Retinal pigment epithelial cell (primary cell): ENCODE data around the gene B4GALT7.

Experiments
- DNase-seq: peaks from one replicate; pipeline ENCODE4 v3.0.0-alpha.2; 2010; ENCODE audit warnings: low read depth
- H3K4me3 ChIP-seq: 2 replicates; pipeline ENCODE4 v1.5.1; 2011; ENCODE audit warnings: mild to moderate bottlenecking, low read length, control low read depth, moderate library complexity
- TF ChIP-seq, protein P1 (sequence below): conservative IDR thresholded peaks from 2 replicates; pipeline ENCODE4 v1.5.1; 2011; ENCODE audit warnings: low read depth, low read length, control low read depth, inconsistent platforms

B4GALT7 gene

DNA sequence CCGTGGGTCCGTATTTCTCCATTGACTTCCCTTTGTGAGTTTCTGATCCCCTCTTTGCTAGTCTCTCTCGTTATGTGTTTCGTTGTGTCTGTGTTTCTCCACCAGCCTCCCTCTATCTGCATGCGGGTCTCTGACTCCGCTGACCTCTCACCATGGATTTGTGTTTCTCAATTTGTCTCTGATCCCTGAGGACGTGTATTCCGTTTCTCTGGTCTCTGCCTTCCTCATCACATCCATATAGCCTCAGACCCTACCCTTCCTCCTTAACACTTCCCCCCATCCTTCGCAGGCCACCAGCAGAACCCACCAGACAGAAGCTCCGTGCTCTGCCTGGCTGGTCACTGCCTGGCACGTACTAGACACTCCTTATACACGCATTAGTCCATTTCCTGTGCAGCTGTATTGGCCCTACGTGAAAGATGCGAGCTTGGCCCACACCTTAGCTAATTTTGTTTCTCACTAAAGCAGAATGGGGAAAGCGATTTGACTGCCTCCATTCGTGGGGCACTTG is 631 bp downstream of the B4GALT7 start:
- TF ChIP-seq, protein P1, sequence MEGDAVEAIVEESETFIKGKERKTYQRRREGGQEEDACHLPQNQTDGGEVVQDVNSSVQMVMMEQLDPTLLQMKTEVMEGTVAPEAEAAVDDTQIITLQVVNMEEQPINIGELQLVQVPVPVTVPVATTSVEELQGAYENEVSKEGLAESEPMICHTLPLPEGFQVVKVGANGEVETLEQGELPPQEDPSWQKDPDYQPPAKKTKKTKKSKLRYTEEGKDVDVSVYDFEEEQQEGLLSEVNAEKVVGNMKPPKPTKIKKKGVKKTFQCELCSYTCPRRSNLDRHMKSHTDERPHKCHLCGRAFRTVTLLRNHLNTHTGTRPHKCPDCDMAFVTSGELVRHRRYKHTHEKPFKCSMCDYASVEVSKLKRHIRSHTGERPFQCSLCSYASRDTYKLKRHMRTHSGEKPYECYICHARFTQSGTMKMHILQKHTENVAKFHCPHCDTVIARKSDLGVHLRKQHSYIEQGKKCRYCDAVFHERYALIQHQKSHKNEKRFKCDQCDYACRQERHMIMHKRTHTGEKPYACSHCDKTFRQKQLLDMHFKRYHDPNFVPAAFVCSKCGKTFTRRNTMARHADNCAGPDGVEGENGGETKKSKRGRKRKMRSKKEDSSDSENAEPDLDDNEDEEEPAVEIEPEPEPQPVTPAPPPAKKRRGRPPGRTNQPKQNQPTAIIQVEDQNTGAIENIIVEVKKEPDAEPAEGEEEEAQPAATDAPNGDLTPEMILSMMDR: no peak
- DNase-seq: no peak
- H3K4me3 ChIP-seq: peak overlapping the region; percentile 84

DNA sequence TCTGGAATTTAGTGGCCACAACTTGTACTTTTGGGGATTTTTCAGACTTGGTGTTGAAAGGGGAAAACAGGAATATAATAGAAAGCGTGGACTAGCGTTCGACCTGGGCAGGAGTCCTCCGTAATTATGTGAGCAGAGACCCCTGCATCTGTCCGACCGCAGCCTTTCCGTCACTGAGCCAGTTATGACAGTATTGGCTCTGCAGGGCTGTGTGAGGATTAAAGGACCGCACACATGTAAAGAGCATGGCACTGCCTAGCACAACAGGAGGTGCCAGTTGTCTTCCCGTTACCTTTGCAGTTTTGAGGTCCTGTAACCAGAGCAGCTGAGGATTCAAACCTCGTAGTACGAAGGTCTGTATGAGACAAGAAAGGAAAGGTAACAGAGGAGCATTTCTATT is 1.2 kb downstream of the B4GALT7 start:
- DNase-seq: no peak
- peak overlapping the region; percentile 84 for H3K4me3 ChIP-seq
- TF ChIP-seq, protein P1: no peak

DNA sequence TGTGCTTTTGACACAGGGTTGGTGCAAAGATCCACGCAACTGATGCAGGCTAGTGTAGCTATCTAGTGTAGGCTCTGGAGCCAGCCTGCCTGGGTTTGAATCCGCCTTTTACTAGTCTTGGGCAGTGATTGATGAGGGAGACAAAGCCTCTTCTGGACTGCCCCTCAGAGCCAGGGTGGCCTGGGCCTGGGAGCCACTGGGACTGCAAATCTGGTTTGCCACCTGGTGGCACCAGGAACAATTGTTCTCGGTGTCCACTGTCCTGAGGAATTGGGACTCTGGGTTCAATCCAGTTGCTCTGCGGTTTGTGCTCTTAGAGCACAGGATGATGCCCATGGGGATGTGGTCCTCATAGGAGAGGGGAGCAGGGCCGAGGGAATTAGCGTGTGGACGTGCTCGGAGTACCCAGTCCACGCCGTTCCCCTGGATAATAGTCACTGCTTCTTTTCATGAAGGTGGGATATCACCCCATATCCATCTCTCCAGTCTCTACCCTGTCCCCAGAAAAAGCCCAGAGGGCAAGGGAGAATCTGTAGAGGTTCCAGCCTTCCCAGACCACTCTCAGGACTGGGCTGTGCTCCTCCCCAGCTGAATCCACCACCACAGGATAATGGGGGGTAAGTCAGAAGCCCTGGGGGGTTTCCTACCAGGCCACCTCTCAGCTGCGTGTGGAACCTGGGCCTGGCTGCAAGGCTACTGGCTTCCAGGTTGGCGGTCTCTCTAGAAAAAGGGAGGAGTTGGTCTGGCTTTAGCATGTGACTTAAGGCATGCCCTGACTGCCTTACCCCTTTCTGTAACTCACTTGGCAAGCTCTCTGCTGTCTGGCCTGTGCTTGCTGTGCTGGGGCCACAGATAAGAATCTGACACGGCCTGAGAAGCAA is 1.9 kb downstream of the B4GALT7 start:
- TF ChIP-seq, protein P1: peak; percentile 25
- peak overlapping the region; percentile 84 for H3K4me3 ChIP-seq
- no peak for DNase-seq

DNA sequence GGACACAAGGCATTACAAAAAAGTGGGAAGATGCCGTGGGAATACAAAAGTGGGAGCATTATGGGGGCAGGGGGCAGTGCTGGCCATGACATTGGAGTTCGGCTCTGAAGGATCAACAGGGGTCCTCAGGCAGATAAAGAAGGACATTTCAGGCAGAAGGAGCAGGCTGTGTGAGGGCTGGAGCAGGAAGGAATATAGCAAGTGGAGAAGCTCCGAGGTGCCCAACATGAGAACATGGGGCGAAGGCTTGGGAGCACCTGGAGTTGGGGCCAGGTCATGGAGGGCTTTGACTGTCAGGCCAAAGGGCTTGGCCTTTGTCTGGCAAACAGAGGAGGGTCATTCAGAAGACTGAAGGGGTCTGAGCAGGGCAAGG is 2.5 kb downstream of the B4GALT7 start:
- TF ChIP-seq, protein P1: no peak
- H3K4me3 ChIP-seq: no peak overlapping the region
- DNase-seq: no peak

DNA sequence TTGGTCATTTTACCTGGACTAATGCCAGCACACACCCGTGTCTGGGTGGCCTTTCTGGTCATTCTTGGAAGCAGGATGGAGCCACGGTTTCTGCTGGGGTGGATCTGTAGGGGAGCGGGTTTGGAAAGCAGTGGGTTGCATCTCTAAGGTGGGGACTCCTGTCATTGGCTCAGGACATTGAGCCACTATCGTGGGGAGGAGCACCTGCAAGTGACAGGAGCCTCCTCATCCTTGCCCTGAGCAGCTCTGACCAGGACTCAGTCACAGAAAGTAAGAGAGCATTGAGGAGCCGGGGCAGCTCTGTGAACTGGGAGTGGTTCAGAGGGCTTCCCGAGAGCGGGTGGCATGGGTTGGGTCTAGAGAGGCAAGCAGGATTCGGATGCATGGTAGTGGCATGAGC is 3.7 kb downstream of the B4GALT7 start:
- no peak overlapping the region for H3K4me3 ChIP-seq
- TF ChIP-seq, protein P1: no peak
- DNase-seq: no peak

DNA sequence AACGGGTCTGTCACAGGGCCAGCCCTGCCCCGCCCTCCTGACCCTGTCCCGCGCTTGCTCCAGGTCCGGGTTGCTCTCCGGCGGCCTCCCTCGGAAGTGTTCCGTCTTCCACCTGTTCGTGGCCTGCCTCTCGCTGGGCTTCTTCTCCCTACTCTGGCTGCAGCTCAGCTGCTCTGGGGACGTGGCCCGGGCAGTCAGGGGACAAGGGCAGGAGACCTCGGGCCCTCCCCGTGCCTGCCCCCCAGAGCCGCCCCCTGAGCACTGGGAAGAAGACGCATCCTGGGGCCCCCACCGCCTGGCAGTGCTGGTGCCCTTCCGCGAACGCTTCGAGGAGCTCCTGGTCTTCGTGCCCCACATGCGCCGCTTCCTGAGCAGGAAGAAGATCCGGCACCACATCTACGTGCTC is 4.2 kb downstream of the B4GALT7 start:
- no peak for DNase-seq
- H3K4me3 ChIP-seq: no peak overlapping the region
- TF ChIP-seq, protein P1: no peak

DNA sequence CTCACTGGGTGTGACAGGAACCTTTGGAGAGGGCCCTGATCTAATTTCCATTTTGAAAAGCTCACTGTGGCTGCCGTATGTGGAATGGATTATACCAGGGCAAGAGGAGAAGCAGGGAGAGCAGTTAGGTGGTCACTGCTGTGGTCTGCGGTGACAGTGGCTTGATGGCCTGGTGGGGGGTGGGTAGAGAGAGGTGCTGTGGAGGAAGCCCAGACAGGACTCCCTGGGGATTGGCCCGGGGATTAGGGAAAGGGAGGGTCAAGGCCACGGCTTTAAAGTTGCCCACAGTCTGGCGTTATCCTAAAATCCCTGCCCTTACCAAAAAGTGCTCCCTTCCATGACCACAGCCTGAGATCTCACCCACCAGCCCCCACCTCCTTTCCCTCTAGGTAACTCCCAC is 4.7 kb downstream of the B4GALT7 start:
- no peak overlapping the region for H3K4me3 ChIP-seq
- TF ChIP-seq, protein P1: no peak
- DNase-seq: no peak
